Measurements from ENCODE around the gene PLPP3.

PLPP3 gene

DNA sequence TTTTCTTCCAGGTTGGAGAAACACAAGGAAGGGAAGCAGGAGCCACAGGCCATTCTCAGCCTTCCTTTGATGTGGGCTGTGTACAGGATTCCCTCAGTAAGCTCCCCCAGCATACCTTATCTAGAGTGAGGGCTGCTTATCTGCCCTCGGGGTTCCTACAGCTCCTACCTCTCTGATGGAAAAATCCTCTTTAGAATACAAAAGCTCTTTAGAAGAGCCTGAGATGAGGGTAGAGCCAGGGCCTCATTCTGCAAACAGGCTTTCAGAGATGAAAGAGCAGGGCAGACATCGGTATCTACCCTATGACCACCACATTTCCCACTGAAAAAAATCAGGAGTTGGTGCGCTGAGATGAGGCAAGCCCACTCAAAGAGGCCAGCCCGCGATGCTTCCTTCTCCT, 85.1 kb downstream of the PLPP3 start:
- no peak for DNase-seq (ENCODE audit: low read depth)
- TF ChIP-seq, protein P1, sequence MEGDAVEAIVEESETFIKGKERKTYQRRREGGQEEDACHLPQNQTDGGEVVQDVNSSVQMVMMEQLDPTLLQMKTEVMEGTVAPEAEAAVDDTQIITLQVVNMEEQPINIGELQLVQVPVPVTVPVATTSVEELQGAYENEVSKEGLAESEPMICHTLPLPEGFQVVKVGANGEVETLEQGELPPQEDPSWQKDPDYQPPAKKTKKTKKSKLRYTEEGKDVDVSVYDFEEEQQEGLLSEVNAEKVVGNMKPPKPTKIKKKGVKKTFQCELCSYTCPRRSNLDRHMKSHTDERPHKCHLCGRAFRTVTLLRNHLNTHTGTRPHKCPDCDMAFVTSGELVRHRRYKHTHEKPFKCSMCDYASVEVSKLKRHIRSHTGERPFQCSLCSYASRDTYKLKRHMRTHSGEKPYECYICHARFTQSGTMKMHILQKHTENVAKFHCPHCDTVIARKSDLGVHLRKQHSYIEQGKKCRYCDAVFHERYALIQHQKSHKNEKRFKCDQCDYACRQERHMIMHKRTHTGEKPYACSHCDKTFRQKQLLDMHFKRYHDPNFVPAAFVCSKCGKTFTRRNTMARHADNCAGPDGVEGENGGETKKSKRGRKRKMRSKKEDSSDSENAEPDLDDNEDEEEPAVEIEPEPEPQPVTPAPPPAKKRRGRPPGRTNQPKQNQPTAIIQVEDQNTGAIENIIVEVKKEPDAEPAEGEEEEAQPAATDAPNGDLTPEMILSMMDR (conservative IDR thresholded peaks at IDR 0.05; ENCODE audit: control insufficient read depth, insufficient read depth, low read depth, low read length), result no peak
- H3K4me3 ChIP-seq (ENCODE audit: control insufficient read depth, low read depth, low read length), result no peak overlapping the region

DNA sequence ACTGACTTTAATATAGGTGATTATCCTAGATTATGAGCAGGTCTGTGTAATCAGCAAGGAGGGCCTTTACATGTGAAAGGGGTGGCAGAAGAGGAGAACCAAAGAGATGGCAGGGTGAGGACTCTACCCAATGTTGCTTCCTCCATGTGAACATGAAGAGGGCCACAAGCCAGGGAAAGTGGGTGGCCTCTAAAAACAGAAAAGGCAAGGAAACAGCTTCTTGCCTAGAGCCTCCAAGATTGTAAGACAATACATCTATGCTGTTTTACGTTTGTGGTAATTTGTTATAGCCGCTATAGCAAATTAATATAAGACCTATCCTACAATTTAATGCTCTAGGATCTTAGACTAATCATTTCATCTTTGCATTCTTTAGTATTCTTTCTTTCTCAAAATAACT, 85.5 kb downstream of the PLPP3 start:
- H3K4me3 ChIP-seq (ENCODE audit: control insufficient read depth, low read depth, low read length), result no peak overlapping the region
- no peak for DNase-seq (ENCODE audit: low read depth)
- TF ChIP-seq, protein P1 (conservative IDR thresholded peaks at IDR 0.05; ENCODE audit: control insufficient read depth, insufficient read depth, low read depth, low read length), result no peak

DNA sequence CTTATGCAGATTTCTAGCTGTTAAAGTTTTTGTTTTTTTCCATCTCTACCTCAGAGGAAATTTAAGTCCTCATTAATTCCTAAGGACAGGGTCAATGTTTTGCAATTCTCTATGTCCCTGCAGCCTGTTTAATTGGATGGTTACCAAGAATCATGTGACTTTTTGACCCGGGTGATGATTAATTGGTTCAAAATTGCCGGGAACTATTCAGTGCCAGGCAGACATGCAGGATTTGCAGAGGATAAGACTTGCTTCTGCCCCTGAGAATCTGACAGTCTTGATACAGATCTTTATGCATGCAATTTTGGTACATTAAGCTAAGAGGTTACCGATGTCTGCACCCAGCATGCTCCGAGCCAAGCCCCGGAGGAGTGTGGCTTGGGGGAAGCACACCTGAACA, 87.9 kb downstream of the PLPP3 start:
- TF ChIP-seq, protein P1 (conservative IDR thresholded peaks at IDR 0.05; ENCODE audit: control insufficient read depth, insufficient read depth, low read depth, low read length), result no peak
- DNase-seq (ENCODE audit: low read depth), result peak; percentile 74
- H3K4me3 ChIP-seq (ENCODE audit: control insufficient read depth, low read depth, low read length), result no peak overlapping the region

DNA sequence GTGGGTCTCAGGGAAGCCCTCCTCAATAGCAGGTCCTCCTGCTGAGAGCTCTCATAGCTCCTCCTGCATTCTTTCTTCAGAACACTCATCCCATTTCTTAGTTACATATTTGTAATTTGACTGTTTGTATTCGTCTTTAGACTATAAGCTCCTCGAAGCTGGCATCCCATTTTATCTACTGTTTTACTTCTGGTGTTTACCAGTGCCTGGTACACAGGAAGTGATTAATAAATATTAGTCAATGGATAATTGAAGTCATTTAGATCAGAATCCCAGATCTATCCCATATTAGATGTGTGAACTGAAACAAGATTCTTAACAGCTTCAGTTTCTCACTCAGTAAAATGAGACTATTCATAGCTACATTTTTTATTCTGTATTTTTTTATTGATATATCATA, 88.7 kb downstream of the PLPP3 start:
- no peak overlapping the region for H3K4me3 ChIP-seq (ENCODE audit: control insufficient read depth, low read depth, low read length)
- no peak for DNase-seq (ENCODE audit: low read depth)
- TF ChIP-seq, protein P1 (conservative IDR thresholded peaks at IDR 0.05; ENCODE audit: control insufficient read depth, insufficient read depth, low read depth, low read length), result no peak

DNA sequence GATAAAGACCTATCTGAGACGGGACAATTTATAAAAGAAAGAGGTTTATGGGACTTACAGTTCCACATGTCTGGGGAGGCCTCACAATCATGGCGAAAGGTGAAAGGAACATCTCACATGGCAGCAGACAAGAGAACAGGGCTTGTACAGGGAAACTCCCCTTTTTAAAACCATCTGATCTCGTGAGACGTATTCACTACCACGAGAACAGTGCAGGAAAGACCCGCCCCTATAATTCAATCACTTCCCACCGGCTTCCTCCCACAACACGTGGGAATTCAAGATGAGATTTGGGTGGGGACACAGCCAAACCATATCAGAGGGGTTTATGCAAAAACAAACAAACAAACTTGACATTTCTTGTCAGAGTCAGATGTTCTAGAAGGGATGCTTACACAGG, 89.7 kb downstream of the PLPP3 start:
- no peak for DNase-seq (ENCODE audit: low read depth)
- TF ChIP-seq, protein P1 (conservative IDR thresholded peaks at IDR 0.05; ENCODE audit: control insufficient read depth, insufficient read depth, low read depth, low read length), result no peak
- no peak overlapping the region for H3K4me3 ChIP-seq (ENCODE audit: control insufficient read depth, low read depth, low read length)

DNA sequence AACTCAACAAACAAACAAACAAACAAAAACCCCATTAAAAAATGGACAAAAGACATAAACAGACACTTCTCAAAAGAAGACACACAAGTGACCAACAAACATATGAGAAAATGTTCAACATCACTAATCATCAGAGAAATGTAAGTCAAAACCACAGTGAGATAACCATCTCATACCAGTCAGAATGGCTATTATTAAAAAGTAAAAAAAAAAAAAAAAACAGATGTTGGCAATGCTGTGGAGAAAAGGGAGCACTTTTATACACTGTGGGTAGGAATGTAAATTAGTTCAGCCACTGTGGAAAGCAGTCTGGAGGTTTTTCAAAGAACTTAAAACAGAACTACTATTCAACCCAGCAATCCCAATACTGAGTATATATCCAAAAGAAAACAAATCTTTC, 94.7 kb downstream of the PLPP3 start:
- TF ChIP-seq, protein P1 (conservative IDR thresholded peaks at IDR 0.05; ENCODE audit: control insufficient read depth, insufficient read depth, low read depth, low read length), result no peak
- H3K4me3 ChIP-seq (ENCODE audit: control insufficient read depth, low read depth, low read length), result no peak overlapping the region
- DNase-seq (ENCODE audit: low read depth), result no peak

DNA sequence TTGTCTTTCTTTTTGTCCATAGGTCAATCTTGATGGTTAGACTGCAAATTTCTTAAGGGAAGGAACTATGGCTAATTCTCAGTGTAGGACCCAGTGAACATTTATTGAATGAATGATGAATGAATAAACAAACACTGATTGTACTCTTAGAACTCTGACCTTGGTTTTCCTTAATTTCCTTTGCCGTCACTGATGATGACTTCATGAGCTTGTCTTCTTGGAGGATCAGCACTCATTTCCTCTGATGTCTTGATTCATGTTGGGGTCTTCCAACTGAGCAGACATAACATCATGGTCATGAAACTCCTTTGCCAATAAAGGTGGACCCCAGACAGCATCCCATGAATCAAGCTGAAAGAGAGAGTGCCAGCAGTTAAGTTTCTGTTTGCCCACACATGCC, 96.3 kb downstream of the PLPP3 start:
- DNase-seq (ENCODE audit: low read depth), result no peak
- no peak overlapping the region for H3K4me3 ChIP-seq (ENCODE audit: control insufficient read depth, low read depth, low read length)
- TF ChIP-seq, protein P1 (conservative IDR thresholded peaks at IDR 0.05; ENCODE audit: control insufficient read depth, insufficient read depth, low read depth, low read length), result no peak

Measured in fibroblast of mammary gland (primary cell).